H9 (cell line): Measurements from ENCODE around the gene CHN1. TPM values are rescaled to one million over a fixed set of nuclear protein-coding genes. Genes with fewer than 3 reads are reported as not detected.

Source experiments
- DNase-seq: peaks from one replicate; pipeline ENCODE4 v3.0.0-alpha.2; 2017
- H2AFZ ChIP-seq: one replicate; pipeline ENCODE4 v1.6.1; 2013; ENCODE audit warnings: mild to moderate bottlenecking, low read length, control low read depth, moderate library complexity
- H2AK5ac ChIP-seq: 2 replicates; pipeline ENCODE4 v1.6.1; 2013; ENCODE audit warnings: low read length, control low read depth, mixed read lengths; ENCODE audit not compliant: insufficient read length
- H2BK120ac ChIP-seq: one replicate; pipeline ENCODE4 v1.6.1; 2013; ENCODE audit warnings: low read depth, mild to moderate bottlenecking, low read length, control low read depth, inconsistent platforms; ENCODE audit not compliant: poor library complexity, severe bottlenecking
- H2BK12ac ChIP-seq: 2 replicates; pipeline ENCODE4 v1.6.1; 2013; ENCODE audit warnings: low read length, control low read depth, mixed read lengths, low read depth; ENCODE audit not compliant: insufficient read length
- H2BK15ac ChIP-seq: 2 replicates; pipeline ENCODE4 v1.6.1; 2013; ENCODE audit warnings: low read depth, low read length, control low read depth
- H2BK20ac ChIP-seq: one replicate; pipeline ENCODE4 v1.6.1; 2013; ENCODE audit warnings: low read depth, mild to moderate bottlenecking, low read length, control low read depth, inconsistent platforms; ENCODE audit not compliant: poor library complexity, severe bottlenecking
- H2BK5ac ChIP-seq: 2 replicates; pipeline ENCODE4 v1.6.1; 2013; ENCODE audit warnings: low read length, control low read depth, mixed read lengths; ENCODE audit not compliant: insufficient read length
- H3K14ac ChIP-seq: 2 replicates; pipeline ENCODE4 v1.6.1; 2013; ENCODE audit warnings: low read length, control low read depth; ENCODE audit not compliant: insufficient read depth
- H3K18ac ChIP-seq: 2 replicates; pipeline ENCODE4 v1.6.1; 2013; ENCODE audit warnings: low read depth, mild to moderate bottlenecking, mixed read lengths, low read length, control low read depth; ENCODE audit not compliant: insufficient read length
- H3K23ac ChIP-seq: 2 replicates; pipeline ENCODE4 v1.6.1; 2013; ENCODE audit warnings: low read length, control low read depth, mixed read lengths, low read depth; ENCODE audit not compliant: insufficient read length
- H3K23me2 ChIP-seq: 2 replicates; pipeline ENCODE4 v1.6.1; 2013; ENCODE audit warnings: low read depth, mild to moderate bottlenecking, mixed read lengths, low read length, control low read depth; ENCODE audit not compliant: insufficient read length, poor library complexity, severe bottlenecking
- H3K27ac ChIP-seq: 2 replicates; pipeline ENCODE4 v1.5.1; 2013; ENCODE audit warnings: low read length, control low read depth, mixed read lengths, low read depth; ENCODE audit not compliant: insufficient read length
- H3K27me3 ChIP-seq: 2 replicates; pipeline ENCODE4 v1.6.1; 2013; ENCODE audit warnings: low read length, control low read depth, inconsistent platforms; ENCODE audit not compliant: insufficient read depth
- H3K4ac ChIP-seq: 2 replicates; pipeline ENCODE4 v1.6.1; 2013; ENCODE audit warnings: low read depth, mild to moderate bottlenecking, control low read depth, inconsistent platforms, low read length, moderate library complexity
- H3K4me1 ChIP-seq: 2 replicates; pipeline ENCODE4 v1.6.1; 2013; ENCODE audit warnings: low read length, control low read depth, inconsistent platforms; ENCODE audit not compliant: insufficient read depth
- H3K4me2 ChIP-seq: 2 replicates; pipeline ENCODE4 v1.6.1; 2013; ENCODE audit warnings: low read length, control low read depth, mixed read lengths; ENCODE audit not compliant: insufficient read length, insufficient read depth
- H3K56ac ChIP-seq: 2 replicates; pipeline ENCODE4 v1.6.1; 2013; ENCODE audit warnings: low read depth, mild to moderate bottlenecking, mixed read lengths, low read length, control low read depth; ENCODE audit not compliant: insufficient read length
- H3K79me1 ChIP-seq: 2 replicates; pipeline ENCODE4 v1.6.1; 2013; ENCODE audit warnings: low read depth, mild to moderate bottlenecking, moderate library complexity, low read length, control low read depth, inconsistent platforms; ENCODE audit not compliant: insufficient read depth, poor library complexity, severe bottlenecking
- H3K79me2 ChIP-seq: 2 replicates; pipeline ENCODE4 v1.6.1; 2013; ENCODE audit warnings: low read length, control low read depth, inconsistent platforms; ENCODE audit not compliant: insufficient read depth
- H3K9ac ChIP-seq: 2 replicates; pipeline ENCODE4 v1.6.1; 2013; ENCODE audit warnings: low read length, control low read depth, mixed read lengths; ENCODE audit not compliant: insufficient read length; ENCODE audit errors: extremely low read depth
- H3K9me3 ChIP-seq: one replicate; pipeline ENCODE4 v1.6.1; 2013; ENCODE audit warnings: low read depth, low read length, inconsistent platforms; ENCODE audit not compliant: control insufficient read depth
- H3T11ph ChIP-seq: one replicate; pipeline ENCODE4 v1.6.1; 2013; ENCODE audit warnings: mild to moderate bottlenecking, low read length, control low read depth, inconsistent platforms
- H4K20me1 ChIP-seq: one replicate; pipeline ENCODE4 v1.6.1; 2013; ENCODE audit not compliant: control insufficient read depth, insufficient read length, insufficient read depth
- H4K5ac ChIP-seq: 2 replicates; pipeline ENCODE4 v1.6.1; 2013; ENCODE audit warnings: low read depth, mild to moderate bottlenecking, mixed read lengths, low read length, control low read depth; ENCODE audit not compliant: insufficient read length
- H4K8ac ChIP-seq: replicated peaks from 2 replicates; pipeline ENCODE4 v1.6.1; 2013; ENCODE audit warnings: low read length, control low read depth, mixed read lengths, low read depth; ENCODE audit not compliant: insufficient read length
- H4K91ac ChIP-seq: 2 replicates; pipeline ENCODE4 v1.6.1; 2013; ENCODE audit warnings: low read depth, mild to moderate bottlenecking, moderate library complexity, mixed read lengths, low read length, control low read depth; ENCODE audit not compliant: insufficient read length
- H3K27ac Mint-ChIP-seq, 3 experiments: 2 replicates in 2 of 3; 3 replicates in 1 of 3; pipeline ENCODE4 v1.8.0; 2020 to 2021; ENCODE audit warnings: mixed read lengths in 3 of 3, mild to moderate bottlenecking in 1 of 3, moderate library complexity in 1 of 3
- H3K27me3 Mint-ChIP-seq: 2 replicates; pipeline ENCODE4 v1.8.0; 2021; ENCODE audit warnings: low read depth, mild to moderate bottlenecking, moderate library complexity, mixed read lengths
- H3K36me3 Mint-ChIP-seq, 3 experiments: 2 replicates in 2 of 3; 3 replicates in 1 of 3; pipeline ENCODE4 v1.8.0; 2020 to 2021; ENCODE audit warnings: low read depth in 3 of 3, mixed read lengths in 3 of 3; ENCODE audit not compliant: insufficient read depth in 1 of 3
- H3K4me1 Mint-ChIP-seq, 2 experiments: 2 replicates each; pipeline ENCODE4 v1.8.0; 2020; ENCODE audit warnings: mixed read lengths in 2 of 2
- H3K4me3 Mint-ChIP-seq, 2 experiments: 2 replicates in 1 of 2; 3 replicates in 1 of 2; pipeline ENCODE4 v1.8.0; 2020 to 2021; ENCODE audit warnings: mild to moderate bottlenecking in 2 of 2, mixed read lengths in 2 of 2, moderate library complexity in 1 of 2
- H3K9me3 Mint-ChIP-seq, 2 experiments: 2 replicates in 1 of 2; 3 replicates in 1 of 2; pipeline ENCODE4 v1.8.0; 2020; ENCODE audit warnings: mild to moderate bottlenecking in 2 of 2, mixed read lengths in 2 of 2, moderate library complexity in 1 of 2
- WGBS: extraction: QIAGEN DNeasy Blood & Tissue Kit; methylation state at CpG from one replicate; pipeline ENCODE4 v1.1.7; 2013; ENCODE audit warnings: missing lambda C conversion rate, low lambda C conversion rate, mixed read lengths; ENCODE audit not compliant: insufficient read length; ENCODE audit errors: extremely low coverage; 5-methylcytosine and 5-hydroxymethylcytosine counted together
- total RNA-seq: library from RNA; stranded (reverse); gene quantifications from 2 replicates; pipeline ENCODE4 v1.2.1, GENCODE V29; 2021
- TF ChIP-seq, protein P1 (sequence below): fragments of 200-600 bp; sonication (generic); conservative IDR thresholded peaks from 3 replicates; pipeline ENCODE4 v1.8.0; 2021; ENCODE audit warnings: antibody characterized with exemption, mild to moderate bottlenecking

Gene CHN1
- total RNA-seq, 1 experiment from 2014 or later, result 33.9 TPM

DNA sequence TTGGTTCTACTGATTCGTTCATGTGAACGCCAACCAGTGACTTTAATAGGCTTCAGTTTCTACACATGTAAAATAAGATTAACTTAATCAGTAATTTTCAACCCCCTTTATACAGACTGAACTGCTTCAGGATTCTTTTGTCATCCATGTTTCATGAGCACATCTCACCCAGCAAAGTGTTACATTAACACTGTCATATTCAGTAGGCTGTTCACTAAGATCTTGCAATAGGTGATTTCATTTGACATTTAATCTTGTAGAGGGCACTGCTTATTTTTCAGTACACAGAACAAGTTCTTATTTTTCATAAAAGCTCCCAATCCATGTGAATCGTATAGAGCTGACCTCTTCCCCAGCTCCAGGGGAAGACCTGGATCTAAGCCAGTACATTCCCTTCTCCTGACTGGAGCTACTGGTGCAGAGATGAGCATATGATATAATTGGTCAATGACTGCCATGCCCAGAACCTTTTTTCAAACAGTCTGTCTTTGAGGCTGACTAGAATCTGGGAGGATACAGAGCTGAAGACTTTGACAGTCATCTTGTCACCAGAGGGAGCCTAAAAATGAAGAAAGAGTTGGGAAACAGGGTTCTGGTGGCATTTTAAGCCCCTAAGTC is 168.7 kb downstream of the CHN1 start:
- H3K9me3 Mint-ChIP-seq, result no peaks in the 10 kb centered on the region
- H2BK12ac ChIP-seq, result no peak overlapping the region
- TF ChIP-seq, protein P1, sequence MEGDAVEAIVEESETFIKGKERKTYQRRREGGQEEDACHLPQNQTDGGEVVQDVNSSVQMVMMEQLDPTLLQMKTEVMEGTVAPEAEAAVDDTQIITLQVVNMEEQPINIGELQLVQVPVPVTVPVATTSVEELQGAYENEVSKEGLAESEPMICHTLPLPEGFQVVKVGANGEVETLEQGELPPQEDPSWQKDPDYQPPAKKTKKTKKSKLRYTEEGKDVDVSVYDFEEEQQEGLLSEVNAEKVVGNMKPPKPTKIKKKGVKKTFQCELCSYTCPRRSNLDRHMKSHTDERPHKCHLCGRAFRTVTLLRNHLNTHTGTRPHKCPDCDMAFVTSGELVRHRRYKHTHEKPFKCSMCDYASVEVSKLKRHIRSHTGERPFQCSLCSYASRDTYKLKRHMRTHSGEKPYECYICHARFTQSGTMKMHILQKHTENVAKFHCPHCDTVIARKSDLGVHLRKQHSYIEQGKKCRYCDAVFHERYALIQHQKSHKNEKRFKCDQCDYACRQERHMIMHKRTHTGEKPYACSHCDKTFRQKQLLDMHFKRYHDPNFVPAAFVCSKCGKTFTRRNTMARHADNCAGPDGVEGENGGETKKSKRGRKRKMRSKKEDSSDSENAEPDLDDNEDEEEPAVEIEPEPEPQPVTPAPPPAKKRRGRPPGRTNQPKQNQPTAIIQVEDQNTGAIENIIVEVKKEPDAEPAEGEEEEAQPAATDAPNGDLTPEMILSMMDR, result no peak
- no peak overlapping the region for H3K4me3 Mint-ChIP-seq
- no peaks in the 10 kb centered on the region for H3K9me3 ChIP-seq
- no peak overlapping the region for H3K4me2 ChIP-seq
- H2BK5ac ChIP-seq, result no peak overlapping the region
- H4K5ac ChIP-seq, result no peak overlapping the region
- H3K79me2 ChIP-seq, result no peaks in the 10 kb centered on the region
- H2BK15ac ChIP-seq, result no peak overlapping the region
- no peak overlapping the region for H4K8ac ChIP-seq
- no peak overlapping the region for H2BK120ac ChIP-seq
- no peak overlapping the region for H3K27ac ChIP-seq
- no peak overlapping the region for H2BK20ac ChIP-seq
- H3K56ac ChIP-seq, result no peak overlapping the region
- H3K14ac ChIP-seq, result no peak overlapping the region
- no peak overlapping the region for H3K23ac ChIP-seq
- H3K4me1 ChIP-seq, result no peaks in the 10 kb centered on the region; the same call in 1 of the 2 replicates
- no peaks in the 10 kb centered on the region for H3K79me1 ChIP-seq
- H4K91ac ChIP-seq, result no peak overlapping the region
- DNase-seq, result no peak
- H3K9ac ChIP-seq, result no peak overlapping the region
- H3T11ph ChIP-seq, result no peak overlapping the region
- no peaks in the 10 kb centered on the region for H3K27me3 Mint-ChIP-seq
- H3K18ac ChIP-seq, result no peak overlapping the region
- no peaks in the 10 kb centered on the region for H3K27me3 ChIP-seq
- no peak overlapping the region for H2AK5ac ChIP-seq
- H3K4ac ChIP-seq, result no peak overlapping the region
- no peaks in the 10 kb centered on the region for H3K23me2 ChIP-seq
- peaks cover 31 to 44% of the 10 kb centered on the region in 2 experiments for H3K4me1 Mint-ChIP-seq
- H4K20me1 ChIP-seq, result no peaks in the 10 kb centered on the region
- H3K27ac Mint-ChIP-seq, result peak overlapping the region; percentile 81 to 92 (median 89)
- H3K36me3 Mint-ChIP-seq, result peaks cover 0 to 12% (median 7%) of the 10 kb centered on the region in 3 experiments; a peak in 4 of 7 replicates
- no peak overlapping the region for H2AFZ ChIP-seq
- no CpG with 5 or more reads among the region's 3 CpGs for WGBS
